Endodermal cell (in vitro differentiated cells): ENCODE measurements around the gene SELENOI. TPM values are rescaled to one million over a fixed set of nuclear protein-coding genes. Genes with fewer than 3 reads are reported as not detected.
"Not testable (repeated sequence)": the region's sequence is repeated elsewhere in the genome, so short reads cannot be mapped to it uniquely, and the experiment has no call there.

Experiments
- DNase-seq: peaks from one replicate; pipeline ENCODE4 v3.0.0-alpha.2; 2017
- H3K27ac ChIP-seq: 2 replicates; pipeline ENCODE4 v1.5.1; 2013; ENCODE audit warnings: mild to moderate bottlenecking, low read depth, low read length, moderate library complexity
- H3K27me3 ChIP-seq: 2 replicates; pipeline ENCODE4 v1.6.1; 2013; ENCODE audit warnings: mild to moderate bottlenecking, low read length, moderate library complexity; ENCODE audit not compliant: insufficient read depth, control insufficient read depth, poor library complexity, severe bottlenecking
- H3K36me3 ChIP-seq: 2 replicates; pipeline ENCODE4 v1.7.0; 2013; ENCODE audit warnings: mild to moderate bottlenecking, low read length, moderate library complexity; ENCODE audit not compliant: control insufficient read depth, insufficient read depth
- H3K4me1 ChIP-seq: one replicate; pipeline ENCODE4 v1.7.0; 2013; ENCODE audit warnings: low read length; ENCODE audit not compliant: control insufficient read depth, insufficient read depth
- H3K4me3 ChIP-seq: 2 replicates; pipeline ENCODE4 v1.5.1; 2013; ENCODE audit warnings: mild to moderate bottlenecking, low read length, moderate library complexity
- H3K9ac ChIP-seq: 2 replicates; pipeline ENCODE4 v1.6.1; 2013; ENCODE audit warnings: mild to moderate bottlenecking, low read length, moderate library complexity; ENCODE audit not compliant: poor library complexity, severe bottlenecking; ENCODE audit errors: extremely low read depth
- H3K9me3 ChIP-seq: 2 replicates; pipeline ENCODE4 v1.6.1; 2013; ENCODE audit warnings: mild to moderate bottlenecking, low read length, moderate library complexity; ENCODE audit not compliant: control insufficient read depth
- H3K27ac Mint-ChIP-seq: 2 replicates; pipeline ENCODE4 v1.8.0; 2020; ENCODE audit warnings: mixed read lengths
- H3K27me3 Mint-ChIP-seq: 2 replicates; pipeline ENCODE4 v1.8.0; 2021; ENCODE audit warnings: mild to moderate bottlenecking, mixed read lengths; ENCODE audit not compliant: insufficient read depth
- H3K36me3 Mint-ChIP-seq: 2 replicates; pipeline ENCODE4 v1.8.0; 2020; ENCODE audit warnings: low read depth, mixed read lengths
- H3K4me1 Mint-ChIP-seq: 2 replicates; pipeline ENCODE4 v1.8.0; 2020; ENCODE audit warnings: mixed read lengths
- H3K4me3 Mint-ChIP-seq: 2 replicates; pipeline ENCODE4 v1.8.0; 2020; ENCODE audit warnings: mild to moderate bottlenecking, moderate library complexity, mixed read lengths
- H3K9me3 Mint-ChIP-seq: 2 replicates; pipeline ENCODE4 v1.8.0; 2020; ENCODE audit warnings: mild to moderate bottlenecking, mixed read lengths
- CTCF ChIP-seq: fragments of 200-600 bp; sonication (generic); conservative IDR thresholded peaks from 2 replicates; pipeline ENCODE4 v1.5.0; 2021; ENCODE audit warnings: antibody characterized with exemption, mild to moderate bottlenecking
- WGBS, 2 experiments: methylation state at CpG; one replicate each; pipeline versions ENCODE4 v1.1.5 to v1.1.7; 2013; ENCODE audit warnings: missing lambda C conversion rate in 2 of 2, mixed read lengths in 1 of 2; ENCODE audit not compliant: insufficient coverage in 1 of 2, insufficient read length in 1 of 2; 5-methylcytosine and 5-hydroxymethylcytosine counted together
- total RNA-seq, 2 donors: library from RNA; stranded (reverse); fragmentation: NEBNext Ultra II Directional in 1 of 2; extraction: Animal tissue kit (Norgen Biotek cat#: 25700) in 1 of 2; gene quantifications; 2 replicates in 1 of 2; 3 replicates in 1 of 2; pipeline ENCODE4 v1.2.1, GENCODE V29; 2021

Gene SELENOI
- total RNA-seq, 2 donors from 2014 or later: 59.3 to 77.1 TPM

- H3K27me3 Mint-ChIP-seq: no peaks in the 10 kb centered on the region
- TF ChIP-seq CTCF: no peak
- Histone ChIP-seq H3K4me3 (no peak overlapping the region), H3K27ac (no peak overlapping the region), H3K4me1 (no peaks in the 10 kb centered on the region), H3K9ac (no peak overlapping the region), H3K27me3 (no peaks in the 10 kb centered on the region), H3K36me3 (no peaks in the 10 kb centered on the region), H3K9me3 (no peaks in the 10 kb centered on the region)
- H3K27ac Mint-ChIP-seq: no peak overlapping the region
- no peaks in the 10 kb centered on the region for H3K9me3 Mint-ChIP-seq
- 94% methylated on average over 1 of the region's 1 CpG; no CpG with 5 or more reads in 1 of the 2 experiments for WGBS, 2 experiments
- DNase-seq: no peak
- H3K4me1 Mint-ChIP-seq: peaks cover 4% of the 10 kb centered on the region
- no peaks in the 10 kb centered on the region for H3K36me3 Mint-ChIP-seq
- H3K4me3 Mint-ChIP-seq: no peak overlapping the region
These were observed 19.4 kb upstream of the SELENOI start for GRCh38 chr2:26326514-26326913.

GRCh38 chr2:26327291-26328272 is 18.4 kb upstream of the SELENOI start:
- DNase-seq: no peak
- H3K9me3 ChIP-seq: no peaks in the 10 kb centered on the region
- Mint-ChIP-seq H3K9me3 (no peaks in the 10 kb centered on the region), H3K4me3 (no peak overlapping the region), H3K27me3 (no peaks in the 10 kb centered on the region), H3K27ac (no peak overlapping the region), H3K36me3 (no peaks in the 10 kb centered on the region), H3K4me1 (peaks cover 4% of the 10 kb centered on the region)
- H3K9ac ChIP-seq: no peak overlapping the region
- no peak overlapping the region for H3K4me3 ChIP-seq
- H3K27ac ChIP-seq: no peak overlapping the region
- no peaks in the 10 kb centered on the region for H3K36me3 ChIP-seq
- no peak for TF ChIP-seq CTCF
- no peaks in the 10 kb centered on the region for H3K27me3 ChIP-seq
- H3K4me1 ChIP-seq: no peaks in the 10 kb centered on the region
- 76 to 82% methylated on average over 3 to 4 of the region's 5 CpGs for WGBS, 2 experiments

GRCh38 chr2:26329083-26329482 is 16.9 kb upstream of the SELENOI start:
- not testable (repeated sequence) for H3K4me3 Mint-ChIP-seq, H3K27ac ChIP-seq, H3K4me1 Mint-ChIP-seq, H3K9ac ChIP-seq, DNase-seq, H3K27me3 Mint-ChIP-seq, H3K4me3 ChIP-seq, H3K9me3 Mint-ChIP-seq, H3K27me3 ChIP-seq, H3K27ac Mint-ChIP-seq, H3K36me3 Mint-ChIP-seq, H3K36me3 ChIP-seq, H3K9me3 ChIP-seq, H3K4me1 ChIP-seq
- 88 to 96% methylated on average over 3 to 4 of the region's 4 CpGs for WGBS, 2 experiments
